GM19438 (cell line): ENCODE data around the gene PHACTR4.
"Not testable (repeated sequence)": the region's sequence is repeated elsewhere in the genome, so short reads cannot be mapped to it uniquely, and the experiment has no call there.

Source experiments
- ATAC-seq: cut with Tn5 transposase; IDR thresholded peaks from one replicate; pipeline ENCODE4 v1.9.1; 2021; ENCODE audit warnings: low read depth; ENCODE audit not compliant: unreplicated experiment

Gene PHACTR4

GRCh38 chr1:28518745-28519341 is 149.3 kb downstream of the PHACTR4 start:
- ATAC-seq: no peak

GRCh38 chr1:28519946-28520725 is 150.6 kb downstream of the PHACTR4 start:
- ATAC-seq: no peak

GRCh38 chr1:28520796-28521195 is 151.3 kb downstream of the PHACTR4 start:
- ATAC-seq: not testable (repeated sequence)

GRCh38 chr1:28521502-28522164 is 152.1 kb downstream of the PHACTR4 start:
- ATAC-seq: no peak

GRCh38 chr1:28522537-28522936 is 153.0 kb downstream of the PHACTR4 start:
- not testable (repeated sequence) for ATAC-seq

GRCh38 chr1:28525002-28525642 is 155.6 kb downstream of the PHACTR4 start:
- not testable (repeated sequence) for ATAC-seq

- no peak for ATAC-seq
Measured at GRCh38 chr1:28526886-28527285, 157.3 kb downstream of the PHACTR4 start.

- ATAC-seq: no peak
Measured at GRCh38 chr1:28530456-28530855, 160.9 kb downstream of the PHACTR4 start.

GRCh38 chr1:28534671-28535070 is 165.1 kb downstream of the PHACTR4 start:
- no peak for ATAC-seq

- no peak for ATAC-seq
Measured at GRCh38 chr1:28535180-28535579, 165.6 kb downstream of the PHACTR4 start.

- ATAC-seq: no peak
Measured at GRCh38 chr1:28537457-28538199, 168.1 kb downstream of the PHACTR4 start.

GRCh38 chr1:28538286-28538685 is 168.7 kb downstream of the PHACTR4 start:
- ATAC-seq: no peak

GRCh38 chr1:28540651-28541050 is 171.1 kb downstream of the PHACTR4 start:
- ATAC-seq: no peak

- ATAC-seq: not testable (repeated sequence)
Measured at GRCh38 chr1:28541414-28542015, 172.0 kb downstream of the PHACTR4 start.

GRCh38 chr1:28545246-28545628 is 175.7 kb downstream of the PHACTR4 start:
- no peak for ATAC-seq

GRCh38 chr1:28548318-28548717 is 178.8 kb downstream of the PHACTR4 start:
- ATAC-seq: no peak
